Lower lobe of right lung (tissue), 2 donors: ENCODE results near the gene DGKK. TPM values are rescaled to one million over a fixed set of nuclear protein-coding genes. Genes with fewer than 3 reads are reported as not detected.

Experiments used
- ATAC-seq, 2 donors: fragments of 200-7000 bp; cut with Tn5 transposase; one replicate each; pipeline ENCODE4 v1.9.1; 2020 to 2022; ENCODE audit warnings: mild to moderate bottlenecking in 2 of 2, moderate library complexity in 2 of 2
- DNase-seq: peaks from one replicate; pipeline ENCODE4 v3.0.0-alpha.2; 2020
- H3K27ac ChIP-seq: fragments of 200-600 bp; one replicate; pipeline ENCODE4 v1.8.0; 2022
- H3K27me3 ChIP-seq: fragments of 200-600 bp; one replicate; pipeline ENCODE4 v1.8.0; 2022; ENCODE audit warnings: low read depth
- H3K36me3 ChIP-seq: fragments of 200-600 bp; one replicate; pipeline ENCODE4 v1.8.0; 2022; ENCODE audit warnings: mild to moderate bottlenecking
- H3K4me1 ChIP-seq: fragments of 200-600 bp; one replicate; pipeline ENCODE4 v1.8.0; 2022
- H3K4me3 ChIP-seq: fragments of 200-600 bp; one replicate; pipeline ENCODE4 v1.8.0; 2022; ENCODE audit warnings: mild to moderate bottlenecking
- H3K9me3 ChIP-seq: fragments of 200-600 bp; one replicate; pipeline ENCODE4 v1.8.0; 2022
- intact Hi-C: fragments of 100-400 bp; cut with DNase I; formaldehyde crosslinking; loops from one replicate; pipeline ENCODE4 v1.11.0; 2022
- long read RNA-seq: library from polyadenylated mRNA; unstranded; transcript quantifications from one replicate; pipeline ENCODE4 v2.0.0, GENCODE V29; 2021
- total RNA-seq: library from RNA; stranded (reverse); fragmentation: NEBNext Ultra II Directional; extraction: Animal tissue kit (Norgen Biotek cat#: 25700); gene quantifications from one replicate; pipeline ENCODE4 v1.2.1, GENCODE V29; 2021
- TF ChIP-seq, protein P1 (sequence below): fragments of 200-600 bp; IDR thresholded peaks from one replicate; pipeline ENCODE4 v1.8.0; 2022; ENCODE audit warnings: antibody characterized with exemption, mild to moderate bottlenecking
- donor health status: DM: no; HTN: yes; CAD: no; lungs with severe emphysema.

DGKK gene, protein sequence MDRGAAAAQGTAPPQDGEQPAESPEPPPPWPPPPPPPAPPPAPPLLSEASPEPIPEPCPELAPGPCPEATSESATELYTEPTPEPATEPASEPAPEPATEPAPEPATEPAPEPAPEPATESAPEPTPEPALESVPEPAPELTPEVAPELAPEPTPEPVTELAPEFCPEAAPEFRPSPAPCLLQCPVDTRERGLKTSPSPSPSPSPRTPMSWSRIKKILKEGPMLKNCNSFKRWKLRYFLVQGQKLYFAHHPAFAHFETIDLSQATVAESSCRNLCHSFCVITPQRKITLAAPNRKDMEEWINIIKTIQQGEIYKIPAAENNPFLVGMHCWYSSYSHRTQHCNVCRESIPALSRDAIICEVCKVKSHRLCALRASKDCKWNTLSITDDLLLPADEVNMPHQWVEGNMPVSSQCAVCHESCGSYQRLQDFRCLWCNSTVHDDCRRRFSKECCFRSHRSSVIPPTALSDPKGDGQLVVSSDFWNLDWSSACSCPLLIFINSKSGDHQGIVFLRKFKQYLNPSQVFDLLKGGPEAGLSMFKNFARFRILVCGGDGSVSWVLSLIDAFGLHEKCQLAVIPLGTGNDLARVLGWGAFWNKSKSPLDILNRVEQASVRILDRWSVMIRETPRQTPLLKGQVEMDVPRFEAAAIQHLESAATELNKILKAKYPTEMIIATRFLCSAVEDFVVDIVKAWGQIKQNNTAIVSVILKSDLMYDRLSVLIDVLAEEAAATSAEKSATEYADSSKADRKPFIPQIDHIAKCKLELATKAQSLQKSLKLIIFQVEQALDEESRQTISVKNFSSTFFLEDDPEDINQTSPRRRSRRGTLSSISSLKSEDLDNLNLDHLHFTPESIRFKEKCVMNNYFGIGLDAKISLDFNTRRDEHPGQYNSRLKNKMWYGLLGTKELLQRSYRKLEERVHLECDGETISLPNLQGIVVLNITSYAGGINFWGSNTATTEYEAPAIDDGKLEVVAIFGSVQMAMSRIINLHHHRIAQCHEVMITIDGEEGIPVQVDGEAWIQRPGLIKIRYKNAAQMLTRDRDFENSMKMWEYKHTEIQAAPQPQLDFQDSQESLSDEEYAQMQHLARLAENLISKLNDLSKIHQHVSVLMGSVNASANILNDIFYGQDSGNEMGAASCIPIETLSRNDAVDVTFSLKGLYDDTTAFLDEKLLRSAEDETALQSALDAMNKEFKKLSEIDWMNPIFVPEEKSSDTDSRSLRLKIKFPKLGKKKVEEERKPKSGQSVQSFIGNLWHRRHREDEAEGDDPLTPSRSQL
- 0.21 TPM for total RNA-seq
- long read RNA-seq, result 0 reads

GRCh38 chrX:50470103-50471031, at the start of gene DGKK:
Gene DGKK (minus strand): TSS chrX:50470825. CDS start chrX:50470678, 147 bp downstream.
- ATAC-seq (peak; percentile 23 to 47), DNase-seq (no peak)
- peaks cover 48% of the 10 kb centered on the region for H3K27me3 ChIP-seq
- intact Hi-C loops, result no loop called here
- no peaks in the 10 kb centered on the region for H3K4me1 ChIP-seq
- no peak within 1 kb of the TSS for H3K27ac ChIP-seq
- H3K9me3 ChIP-seq, result no peaks in the 10 kb centered on the region
- H3K4me3 ChIP-seq, result no peak within 1 kb of the TSS
- TF ChIP-seq, protein P1, sequence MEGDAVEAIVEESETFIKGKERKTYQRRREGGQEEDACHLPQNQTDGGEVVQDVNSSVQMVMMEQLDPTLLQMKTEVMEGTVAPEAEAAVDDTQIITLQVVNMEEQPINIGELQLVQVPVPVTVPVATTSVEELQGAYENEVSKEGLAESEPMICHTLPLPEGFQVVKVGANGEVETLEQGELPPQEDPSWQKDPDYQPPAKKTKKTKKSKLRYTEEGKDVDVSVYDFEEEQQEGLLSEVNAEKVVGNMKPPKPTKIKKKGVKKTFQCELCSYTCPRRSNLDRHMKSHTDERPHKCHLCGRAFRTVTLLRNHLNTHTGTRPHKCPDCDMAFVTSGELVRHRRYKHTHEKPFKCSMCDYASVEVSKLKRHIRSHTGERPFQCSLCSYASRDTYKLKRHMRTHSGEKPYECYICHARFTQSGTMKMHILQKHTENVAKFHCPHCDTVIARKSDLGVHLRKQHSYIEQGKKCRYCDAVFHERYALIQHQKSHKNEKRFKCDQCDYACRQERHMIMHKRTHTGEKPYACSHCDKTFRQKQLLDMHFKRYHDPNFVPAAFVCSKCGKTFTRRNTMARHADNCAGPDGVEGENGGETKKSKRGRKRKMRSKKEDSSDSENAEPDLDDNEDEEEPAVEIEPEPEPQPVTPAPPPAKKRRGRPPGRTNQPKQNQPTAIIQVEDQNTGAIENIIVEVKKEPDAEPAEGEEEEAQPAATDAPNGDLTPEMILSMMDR, result no peak
- no peaks in the 10 kb centered on the region for H3K36me3 ChIP-seq

GRCh38 chrX:50514811-50515210, 44.2 kb upstream of the DGKK start:
- no peak for ATAC-seq
- DNase-seq, result no peak

GRCh38 chrX:50497114-50497513, 26.5 kb upstream of the DGKK start:
- intact Hi-C loops, result no loop called here
- no peaks in the 10 kb centered on the region for H3K9me3 ChIP-seq
- H3K27ac ChIP-seq, result no peak overlapping the region
- H3K27me3 ChIP-seq, result no peaks in the 10 kb centered on the region
- DNase-seq, result no peak
- TF ChIP-seq, protein P1, result no peak
- no peaks in the 10 kb centered on the region for H3K4me1 ChIP-seq
- no peak overlapping the region for H3K4me3 ChIP-seq
- no peak for ATAC-seq
- no peaks in the 10 kb centered on the region for H3K36me3 ChIP-seq

More at GRCh38 chrX:50514811-50515210, 44.2 kb upstream of the DGKK start:
- TF ChIP-seq, protein P1, result no peak
- intact Hi-C loops, result no loop called here
- H3K27ac ChIP-seq, result no peak overlapping the region
- H3K36me3 ChIP-seq, result no peaks in the 10 kb centered on the region
- no peaks in the 10 kb centered on the region for H3K27me3 ChIP-seq
- no peaks in the 10 kb centered on the region for H3K9me3 ChIP-seq
- H3K4me1 ChIP-seq, result no peaks in the 10 kb centered on the region
- no peak overlapping the region for H3K4me3 ChIP-seq

- no peak overlapping the region for H3K4me3 ChIP-seq
- H3K9me3 ChIP-seq, result no peaks in the 10 kb centered on the region
- intact Hi-C loops, result no loop called here
- peak in 1 of 2 donors; percentile 24 for ATAC-seq
- TF ChIP-seq, protein P1, result no peak
- no peaks in the 10 kb centered on the region for H3K27me3 ChIP-seq
- H3K36me3 ChIP-seq, result no peaks in the 10 kb centered on the region
- no peaks in the 10 kb centered on the region for H3K4me1 ChIP-seq
- peak; percentile 48 for DNase-seq
- H3K27ac ChIP-seq, result no peak overlapping the region
Observed at GRCh38 chrX:50495616-50496015, 25.0 kb upstream of the DGKK start.
